Neutrophil (primary cell): ENCODE results near the gene IRF4.
"Not testable (repeated sequence)": the region's sequence is repeated elsewhere in the genome, so short reads cannot be mapped to it uniquely, and the experiment has no call there.

Experiments
- H3K27ac ChIP-seq: fragments of 200-600 bp; sonication (generic); 2 replicates; pipeline ENCODE4 v1.5.1; 2016; ENCODE audit warnings: mild to moderate bottlenecking, moderate library complexity
- H3K27me3 ChIP-seq: fragments of 200-600 bp; sonication (generic); 2 replicates; pipeline ENCODE4 v1.6.0; 2016; ENCODE audit warnings: mild to moderate bottlenecking
- H3K36me3 ChIP-seq: fragments of 200-600 bp; sonication (generic); 2 replicates; pipeline ENCODE4 v1.5.1; 2017
- H3K4me1 ChIP-seq, 2 experiments: fragments of 200-600 bp in 1 of 2; sonication (generic) in 1 of 2; 1 replicate in 1 of 2; 2 replicates in 1 of 2; pipeline versions ENCODE4 v1.5.1 to v1.6.1; 2013 to 2016; ENCODE audit warnings: low read depth in 1 of 2, low read length in 1 of 2, mild to moderate bottlenecking in 1 of 2, moderate library complexity in 1 of 2; ENCODE audit not compliant: control insufficient read depth in 1 of 2, insufficient read depth in 1 of 2
- H3K4me3 ChIP-seq, 2 experiments: fragments of 200-600 bp in 1 of 2; sonication (generic) in 1 of 2; 1 replicate in 1 of 2; 2 replicates in 1 of 2; pipeline ENCODE4 v1.5.1; 2013 to 2016; ENCODE audit warnings: low read depth in 1 of 2, low read length in 1 of 2, mild to moderate bottlenecking in 1 of 2, moderate library complexity in 1 of 2
- H3K9me3 ChIP-seq: fragments of 200-600 bp; sonication (generic); 2 replicates; pipeline ENCODE4 v1.5.1; 2016
- TF ChIP-seq, protein P1 (sequence below): fragments of 200-600 bp; sonication (generic); IDR thresholded peaks from 2 replicates; pipeline ENCODE4 v1.5.1; 2016; ENCODE audit warnings: antibody characterized with exemption

The IRF4 gene

DNA sequence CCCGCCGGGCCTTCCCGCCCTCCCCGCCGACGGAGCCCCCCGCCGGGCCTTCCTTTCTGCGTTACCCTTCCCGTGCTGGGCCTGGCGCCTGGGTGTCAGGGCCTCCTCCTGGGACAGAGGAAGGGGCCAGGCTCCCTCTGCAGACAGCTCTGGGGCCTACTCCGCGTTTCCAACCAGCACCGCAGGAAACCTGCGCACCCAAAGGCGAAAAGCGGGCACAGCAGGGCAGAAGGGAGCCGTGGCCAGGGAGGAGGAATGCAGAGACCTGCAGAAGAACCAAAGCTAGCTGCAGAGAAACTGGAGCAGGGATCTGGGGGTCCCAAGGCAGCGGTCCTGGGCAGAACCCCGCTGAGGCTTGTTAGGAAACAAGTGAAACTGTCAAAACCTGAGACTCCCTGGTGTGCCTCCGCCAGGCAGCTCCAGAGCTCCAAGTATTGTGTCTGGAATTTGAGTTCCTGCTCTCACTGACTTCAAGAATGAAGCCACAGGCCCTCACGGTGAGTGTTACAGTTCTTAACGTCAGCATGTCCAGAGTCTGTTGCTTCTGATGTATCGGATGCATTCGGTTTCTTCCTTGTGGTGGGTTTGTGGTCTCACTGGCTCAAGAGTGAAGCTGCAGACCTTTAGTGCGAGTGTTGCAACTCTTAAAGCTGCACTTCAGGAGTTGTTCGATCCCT is 33.3 kb downstream of the IRF4 start:
- no peak overlapping the region for H3K4me3 ChIP-seq
- H3K27ac ChIP-seq, result no peak overlapping the region
- no peaks in the 10 kb centered on the region for H3K4me1 ChIP-seq
- TF ChIP-seq, protein P1, sequence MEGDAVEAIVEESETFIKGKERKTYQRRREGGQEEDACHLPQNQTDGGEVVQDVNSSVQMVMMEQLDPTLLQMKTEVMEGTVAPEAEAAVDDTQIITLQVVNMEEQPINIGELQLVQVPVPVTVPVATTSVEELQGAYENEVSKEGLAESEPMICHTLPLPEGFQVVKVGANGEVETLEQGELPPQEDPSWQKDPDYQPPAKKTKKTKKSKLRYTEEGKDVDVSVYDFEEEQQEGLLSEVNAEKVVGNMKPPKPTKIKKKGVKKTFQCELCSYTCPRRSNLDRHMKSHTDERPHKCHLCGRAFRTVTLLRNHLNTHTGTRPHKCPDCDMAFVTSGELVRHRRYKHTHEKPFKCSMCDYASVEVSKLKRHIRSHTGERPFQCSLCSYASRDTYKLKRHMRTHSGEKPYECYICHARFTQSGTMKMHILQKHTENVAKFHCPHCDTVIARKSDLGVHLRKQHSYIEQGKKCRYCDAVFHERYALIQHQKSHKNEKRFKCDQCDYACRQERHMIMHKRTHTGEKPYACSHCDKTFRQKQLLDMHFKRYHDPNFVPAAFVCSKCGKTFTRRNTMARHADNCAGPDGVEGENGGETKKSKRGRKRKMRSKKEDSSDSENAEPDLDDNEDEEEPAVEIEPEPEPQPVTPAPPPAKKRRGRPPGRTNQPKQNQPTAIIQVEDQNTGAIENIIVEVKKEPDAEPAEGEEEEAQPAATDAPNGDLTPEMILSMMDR, result no peak
- H3K36me3 ChIP-seq, result no peaks in the 10 kb centered on the region
- no peaks in the 10 kb centered on the region for H3K27me3 ChIP-seq
- no peaks in the 10 kb centered on the region for H3K9me3 ChIP-seq

DNA sequence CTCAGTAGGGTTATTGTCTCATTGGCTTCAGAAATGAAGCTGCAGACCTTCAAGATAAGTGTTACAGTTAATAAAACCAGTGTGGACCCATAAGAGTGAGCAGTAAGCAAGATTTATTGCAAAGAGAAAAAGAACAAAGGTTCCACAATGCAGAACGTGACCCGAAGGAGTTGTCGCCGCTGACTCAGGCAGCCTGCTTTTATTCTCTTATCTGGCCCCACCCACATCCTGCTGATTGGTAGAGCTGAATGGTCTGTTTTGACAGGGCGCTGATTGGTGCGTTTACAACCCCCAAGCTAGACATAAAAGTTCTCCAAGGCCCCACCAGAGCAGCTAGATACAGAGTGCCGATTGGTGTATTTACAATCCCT is 33.9 kb downstream of the IRF4 start:
- H3K9me3 ChIP-seq, H3K36me3 ChIP-seq, H3K4me3 ChIP-seq, H3K27me3 ChIP-seq, H3K27ac ChIP-seq, H3K4me1 ChIP-seq: not testable (repeated sequence)

DNA sequence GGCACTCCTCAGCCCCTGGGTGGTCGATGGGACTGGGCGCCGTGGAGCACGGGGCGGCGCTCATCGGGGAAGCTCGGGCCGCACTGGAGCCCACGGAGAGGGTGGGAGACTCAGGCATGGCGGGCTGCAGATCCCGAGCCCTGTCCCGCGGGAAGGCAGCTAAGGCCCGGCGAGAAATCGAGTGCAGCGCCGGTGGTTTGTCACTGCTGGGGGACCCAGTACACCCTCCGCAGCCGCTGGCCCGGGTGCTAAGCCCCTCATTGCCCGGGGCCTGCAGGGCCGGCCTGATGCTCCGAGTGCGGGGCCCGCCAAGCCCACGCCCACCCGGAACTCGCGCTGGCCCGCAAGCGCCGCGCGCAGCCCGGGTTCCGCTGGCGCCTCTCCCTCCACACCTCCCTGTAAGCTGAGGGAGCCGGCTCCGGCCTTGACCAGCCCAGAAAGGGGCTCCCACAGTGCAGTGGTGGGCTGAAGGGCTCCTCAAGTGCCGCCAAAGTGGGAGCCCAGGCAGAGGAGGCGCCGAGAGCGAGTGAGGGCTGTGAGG is 34.7 kb downstream of the IRF4 start:
- not testable (repeated sequence) for H3K9me3 ChIP-seq, H3K36me3 ChIP-seq, H3K27me3 ChIP-seq, H3K4me1 ChIP-seq, H3K4me3 ChIP-seq, H3K27ac ChIP-seq

DNA sequence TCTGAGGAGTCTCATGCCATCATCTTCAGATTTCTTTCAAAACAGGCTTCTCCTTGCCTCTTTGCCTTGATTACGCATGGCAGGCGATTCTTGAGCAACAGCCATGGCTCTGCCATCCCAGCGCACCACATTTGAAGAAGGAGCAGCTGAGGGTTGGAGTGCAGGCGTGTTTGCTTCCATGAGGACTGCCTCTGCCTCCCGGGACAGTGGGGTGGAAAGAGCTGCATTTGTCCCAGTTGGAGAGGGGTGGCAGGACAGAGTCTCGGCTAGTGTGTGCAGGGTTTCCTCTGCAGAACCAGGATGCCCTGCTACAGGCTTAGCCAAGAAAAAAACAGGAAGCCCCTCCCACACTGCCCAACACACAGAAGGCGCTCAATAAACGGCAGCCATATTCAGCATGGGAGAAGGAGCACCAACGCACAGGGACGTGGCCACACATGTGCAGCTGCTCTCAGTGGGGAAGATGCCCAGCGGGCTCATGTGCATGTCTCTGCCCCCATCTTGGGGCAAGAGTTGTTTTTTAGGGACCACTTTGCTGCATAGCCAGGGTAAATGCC is 36.6 kb downstream of the IRF4 start:
- no peaks in the 10 kb centered on the region for H3K36me3 ChIP-seq
- no peaks in the 10 kb centered on the region for H3K4me1 ChIP-seq
- no peak overlapping the region for H3K4me3 ChIP-seq
- H3K27ac ChIP-seq, result no peak overlapping the region
- H3K9me3 ChIP-seq, result no peaks in the 10 kb centered on the region
- TF ChIP-seq, protein P1, result no peak
- peaks cover 8% of the 10 kb centered on the region for H3K27me3 ChIP-seq

DNA sequence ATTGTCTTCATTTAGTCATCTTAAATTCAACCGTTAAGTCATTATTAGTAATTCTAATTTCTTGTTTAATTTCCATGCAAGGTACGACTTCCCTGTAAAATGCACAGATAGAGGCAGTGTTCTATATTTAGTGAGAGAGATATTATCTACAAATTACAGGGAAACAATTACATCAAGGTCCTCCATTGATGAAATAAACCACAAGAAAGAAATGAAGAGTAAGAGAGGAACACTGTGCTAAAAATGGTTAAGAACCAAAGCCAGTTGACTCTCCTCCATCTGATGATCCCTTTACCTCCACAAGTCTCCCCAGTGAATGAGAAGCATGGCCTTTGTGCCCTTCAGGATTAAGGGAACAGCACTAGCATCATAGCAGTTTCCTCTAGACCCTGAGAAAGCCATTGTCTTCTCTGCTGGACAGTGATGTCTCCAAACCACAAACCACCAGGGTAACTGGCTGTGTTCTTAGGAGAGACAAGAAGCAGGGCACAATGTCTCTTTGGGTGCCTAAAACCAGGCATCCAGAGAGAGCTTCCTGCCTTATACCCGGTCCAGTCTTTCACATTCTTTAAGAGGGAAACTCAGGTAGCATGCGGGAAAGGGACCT is 38.1 kb downstream of the IRF4 start:
- no peaks in the 10 kb centered on the region for H3K4me1 ChIP-seq
- peaks cover 8% of the 10 kb centered on the region for H3K27me3 ChIP-seq
- no peaks in the 10 kb centered on the region for H3K9me3 ChIP-seq
- no peak overlapping the region for H3K4me3 ChIP-seq
- H3K36me3 ChIP-seq, result no peaks in the 10 kb centered on the region
- no peak overlapping the region for H3K27ac ChIP-seq
- TF ChIP-seq, protein P1, result no peak

DNA sequence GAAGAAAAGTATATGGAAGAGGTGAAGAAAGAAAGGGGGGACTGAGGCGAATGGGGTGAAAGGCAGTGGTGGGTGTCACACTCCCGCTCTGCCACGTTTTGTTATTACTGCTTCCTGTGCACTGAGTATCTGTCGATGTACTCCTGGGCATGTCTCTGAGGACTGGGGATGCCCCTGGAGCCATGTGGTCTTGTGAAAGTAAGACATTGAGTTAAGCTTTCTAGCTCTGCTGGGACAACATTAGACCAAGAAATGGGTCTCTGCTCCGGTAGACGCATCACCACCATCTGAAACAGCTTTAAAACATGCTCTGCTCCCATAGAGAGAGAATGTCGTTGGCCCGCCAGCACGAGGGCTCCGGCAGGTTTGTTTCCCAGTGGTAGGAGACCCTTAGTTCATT is 40.0 kb downstream of the IRF4 start:
- no peaks in the 10 kb centered on the region for H3K36me3 ChIP-seq

More for the DNA sequence above, 40.0 kb downstream of the IRF4 start:
- no peaks in the 10 kb centered on the region for H3K9me3 ChIP-seq
- H3K4me1 ChIP-seq, result no peaks in the 10 kb centered on the region
- H3K27ac ChIP-seq, result no peak overlapping the region
- H3K27me3 ChIP-seq, result peaks cover 8% of the 10 kb centered on the region
- no peak overlapping the region for H3K4me3 ChIP-seq
- TF ChIP-seq, protein P1, result no peak
